Left cardiac atrium (tissue), 4 donors: Measurements from ENCODE around the gene RUFY2. TPM values are rescaled to one million over a fixed set of nuclear protein-coding genes. Genes with fewer than 3 reads are reported as not detected.
"Not testable (repeated sequence)": the region's sequence is repeated elsewhere in the genome, so short reads cannot be mapped to it uniquely, and the experiment has no call there.

Source experiments
- ATAC-seq, 2 donors: fragments of 200-7000 bp; cut with Tn5 transposase; one replicate each; pipeline ENCODE4 v1.9.1; 2020; ENCODE audit warnings: mild to moderate bottlenecking in 2 of 2, moderate library complexity in 2 of 2
- DNase-seq: peaks from one replicate; pipeline ENCODE4 v3.0.0-alpha.2; 2020
- intact Hi-C, 2 donors: fragments of 100-400 bp; cut with DNase I; formaldehyde crosslinking; loops; one replicate each; pipeline versions ENCODE4 v1.14.1 to v1.15.1; 2022 to 2023
- total RNA-seq, 2 donors: library from RNA; stranded (reverse); fragmentation: NEBNext Ultra II Directional; extraction: Animal tissue kit (Norgen Biotek cat#: 25700); gene quantifications; one replicate each; pipeline ENCODE4 v1.2.1, GENCODE V29; 2021
- donor health status: DM: no; HTN: yes; CAD: no.
- donor health status: DM: no; HTN: yes; CAD: no; lungs with severe emphysema.
- donor health status: DM: yes; HTN: yes; CAD: no.
- donor health status: Dilated cardiomyopathy.

RUFY2 gene
- total RNA-seq, 2 donors from 2014 or later, result 8.1 to 10.7 TPM

DNA sequence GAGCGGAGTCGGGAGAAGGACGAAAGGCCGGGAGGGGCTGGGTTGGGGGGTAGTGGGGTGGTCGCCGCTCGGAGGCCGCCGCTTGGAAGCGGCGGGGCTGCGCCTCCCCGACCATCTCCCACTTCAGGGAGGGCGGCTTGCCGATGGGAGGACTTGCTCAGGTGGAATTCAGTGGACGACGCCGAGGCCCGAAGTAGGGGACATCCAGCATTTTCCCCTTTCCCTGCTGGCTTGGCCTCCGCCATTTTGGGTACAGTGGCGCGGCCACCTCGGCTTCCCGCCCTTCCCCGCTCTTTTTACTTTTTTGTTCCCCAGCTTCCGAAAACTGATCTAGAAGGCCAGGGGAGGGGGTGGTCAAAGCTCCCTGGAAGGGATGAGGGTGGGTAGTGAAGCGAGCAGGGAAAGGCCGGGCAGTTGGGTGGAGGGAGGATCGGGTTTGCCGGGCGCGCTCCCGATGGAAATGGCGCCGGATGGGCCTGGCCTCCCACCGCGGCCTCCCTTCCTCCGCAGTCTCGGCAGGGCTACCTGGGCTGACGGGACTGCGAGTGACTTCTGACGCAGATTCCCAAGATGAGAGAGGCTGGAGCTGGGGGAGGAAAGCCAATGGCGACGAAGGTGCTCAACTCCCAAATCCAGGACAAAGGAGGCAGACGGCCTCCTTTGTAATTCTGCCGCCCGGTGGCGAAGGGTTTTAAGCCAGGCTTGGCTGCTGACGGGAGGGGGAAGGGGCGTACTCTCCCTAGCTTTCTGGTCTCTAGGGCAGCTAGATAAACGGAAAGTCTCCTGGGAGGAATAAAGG is 74.6 kb downstream of the RUFY2 start, which contains the start of gene PBLD:
Gene PBLD (minus strand): TSS at position 670 of the 799 bp plus-strand sequence. CDS start 26,084 bp downstream, outside the sequence.
- peak; percentile 38 to 56 for ATAC-seq
- intact Hi-C loops, result loop anchor here in 1 of 2 donors (10.0 kb wide), 1 partner anchor 258 kb away; the partner anchor contains the start of gene HERC4
- DNase-seq, result peak; percentile 79

DNA sequence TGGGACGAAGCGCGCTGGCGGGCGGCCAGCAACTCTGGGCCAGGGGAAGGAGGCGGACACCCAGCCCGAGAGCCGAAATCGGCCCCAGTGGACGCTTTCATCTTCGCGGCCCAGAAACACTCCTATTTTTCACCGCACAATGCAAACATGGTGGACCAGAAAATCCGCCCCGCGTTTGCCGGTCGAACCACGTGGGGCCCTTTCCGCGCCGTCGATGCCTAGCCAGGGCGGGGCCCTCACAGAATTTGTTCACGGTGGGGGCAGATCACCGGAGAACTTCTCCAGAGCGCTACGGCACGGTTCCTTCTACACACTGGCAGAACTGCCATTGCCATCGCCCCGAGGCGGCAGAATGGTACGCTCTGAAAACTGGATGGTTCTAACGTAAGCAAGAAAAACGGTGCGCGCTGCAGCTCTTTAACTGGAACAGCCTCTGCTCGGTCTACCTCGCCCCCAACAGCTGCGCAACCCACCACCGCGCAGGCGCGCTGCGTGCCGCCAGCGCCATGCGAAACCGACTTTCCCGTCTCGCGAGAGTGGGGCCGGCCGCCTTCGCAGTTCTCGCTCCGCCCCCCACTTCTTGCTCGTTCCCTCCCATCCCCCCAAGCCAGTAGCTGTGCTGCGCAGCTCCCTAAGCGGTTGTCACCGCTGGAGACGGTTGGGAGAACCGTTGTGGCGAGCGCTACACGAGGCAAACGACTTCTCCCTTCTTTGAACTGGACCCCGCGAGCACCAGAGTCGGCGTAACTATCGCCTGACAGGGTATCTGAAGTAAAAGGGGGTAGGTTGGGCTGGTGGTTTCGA is 75.4 kb downstream of the RUFY2 start, which contains the start of gene HNRNPH3:
Gene HNRNPH3 (plus strand): TSS at position 610 of the 804 bp plus-strand sequence. CDS start 5,158 bp downstream, outside the sequence.
- peak; percentile 93 for ATAC-seq
- intact Hi-C loops, result loop anchor here in 1 of 2 donors (10.0 kb wide), 1 partner anchor 257 kb away; the partner anchor contains the start of gene HERC4
- peak; percentile 98 for DNase-seq

DNA sequence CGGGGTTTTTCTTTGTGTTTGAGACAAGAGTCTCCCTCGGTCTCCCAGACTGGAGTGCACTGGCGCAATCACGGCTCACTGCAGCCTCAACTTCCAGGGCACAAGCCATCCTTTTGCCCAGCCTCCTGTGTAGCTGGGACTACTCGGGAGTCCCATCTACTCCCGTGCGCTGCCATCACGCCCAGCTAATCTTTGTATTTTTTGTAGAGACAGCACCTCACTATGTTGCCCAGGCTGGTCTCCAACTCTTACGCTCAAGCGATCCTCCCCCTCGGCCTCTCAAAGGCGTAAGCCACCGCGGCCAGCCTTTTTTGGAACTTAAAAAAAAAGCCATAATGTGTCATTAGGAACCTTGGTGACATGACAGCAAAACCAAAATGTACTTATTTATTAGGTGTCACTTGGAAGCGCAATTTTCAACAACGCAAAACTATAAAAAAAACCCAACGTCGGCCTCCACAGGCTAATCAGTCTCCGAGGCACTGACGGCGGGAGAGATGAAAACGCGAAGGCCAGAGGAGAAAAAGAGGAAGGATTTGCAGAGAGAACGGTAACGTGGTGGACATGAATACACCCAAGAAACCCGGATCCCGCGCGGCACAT is 76.1 kb downstream of the RUFY2 start:
- intact Hi-C loops, result loop anchor here in 1 of 2 donors (10.0 kb wide), 1 partner anchor 256 kb away; the partner anchor contains the start of gene HERC4
- DNase-seq, result peak; percentile 53
- peak; percentile 4 for ATAC-seq

DNA sequence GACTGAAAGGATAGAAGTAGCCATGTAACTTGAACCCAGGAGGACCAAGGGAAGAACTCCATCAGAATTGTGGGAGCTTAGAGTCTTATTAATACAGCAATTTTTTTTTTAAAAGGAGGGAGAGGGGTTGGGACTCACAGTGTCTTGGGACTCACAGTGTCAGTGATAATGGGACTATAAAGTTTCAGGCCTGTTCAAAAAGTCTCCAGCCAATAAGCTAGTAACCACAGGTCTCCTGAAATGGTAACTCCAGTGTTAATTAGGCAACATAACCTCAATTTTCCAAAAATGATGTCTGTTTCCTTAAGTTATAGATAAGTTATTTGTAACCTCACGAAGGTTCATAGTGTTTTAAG is 77.6 kb downstream of the RUFY2 start:
- ATAC-seq (no peak), DNase-seq (no peak)
- intact Hi-C loops, result no loop called here

DNA sequence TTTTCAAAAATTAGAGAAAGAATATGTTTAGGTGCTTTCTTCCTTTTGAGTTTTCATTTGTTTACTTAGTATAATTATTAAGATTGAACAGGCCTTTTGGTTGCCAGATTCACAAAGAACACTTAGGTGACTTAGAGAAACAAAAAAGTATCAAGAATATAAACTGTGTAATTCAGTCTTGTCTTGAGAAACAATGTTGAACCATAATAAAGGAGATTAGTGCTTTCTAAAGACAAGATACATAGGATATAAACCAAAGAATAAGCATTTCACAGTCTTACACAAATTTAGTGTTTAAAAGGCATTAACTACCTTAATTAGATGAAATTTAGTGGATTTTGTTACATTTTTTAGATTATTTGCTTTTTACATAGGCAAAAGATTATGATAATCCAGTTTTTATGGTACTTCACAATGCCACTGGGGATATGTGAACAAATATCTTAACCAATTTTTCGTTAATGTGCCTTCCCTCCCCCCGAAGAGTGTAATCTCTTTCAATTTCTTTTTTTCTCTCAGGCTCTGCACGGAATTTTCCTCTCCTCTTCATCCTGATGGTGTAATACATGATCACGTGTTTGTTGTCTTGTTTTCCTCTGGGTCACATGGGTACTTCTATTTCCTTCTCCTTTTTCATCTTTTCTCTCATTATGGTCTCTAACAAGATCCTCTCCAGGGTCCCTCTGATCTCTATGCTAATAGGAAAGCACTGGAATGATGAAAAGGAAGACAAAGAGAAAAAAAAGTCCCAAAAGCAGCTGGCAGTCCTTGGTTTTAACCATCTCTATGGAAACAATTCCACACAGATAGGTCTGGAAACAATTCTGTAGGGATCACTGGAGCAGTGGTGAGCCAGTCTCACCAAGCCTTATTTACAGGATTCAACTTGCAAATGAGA is 78.9 kb downstream of the RUFY2 start:
- intact Hi-C loops, result no loop called here
- ATAC-seq (no peak), DNase-seq (no peak)

DNA sequence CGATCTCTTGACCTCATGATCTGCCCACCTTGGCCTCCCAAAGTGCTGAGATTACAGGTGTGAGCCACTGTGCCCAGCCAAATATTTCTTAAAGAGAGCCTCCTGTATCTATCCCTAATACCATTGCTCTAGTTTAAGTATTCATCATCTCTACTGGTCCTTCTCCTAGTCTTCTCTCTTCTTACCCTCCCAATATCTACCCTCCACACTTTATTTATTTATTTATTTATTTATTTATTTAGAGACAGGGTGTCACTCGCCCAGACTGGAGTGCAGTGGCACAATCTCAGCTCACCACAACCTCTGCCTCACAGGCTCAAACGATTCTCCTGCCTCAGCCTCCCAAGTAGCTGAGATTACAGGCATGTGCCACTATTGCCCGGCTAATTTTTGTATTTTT is 82.7 kb downstream of the RUFY2 start:
- DNase-seq, ATAC-seq, intact Hi-C loops: not testable (repeated sequence)

DNA sequence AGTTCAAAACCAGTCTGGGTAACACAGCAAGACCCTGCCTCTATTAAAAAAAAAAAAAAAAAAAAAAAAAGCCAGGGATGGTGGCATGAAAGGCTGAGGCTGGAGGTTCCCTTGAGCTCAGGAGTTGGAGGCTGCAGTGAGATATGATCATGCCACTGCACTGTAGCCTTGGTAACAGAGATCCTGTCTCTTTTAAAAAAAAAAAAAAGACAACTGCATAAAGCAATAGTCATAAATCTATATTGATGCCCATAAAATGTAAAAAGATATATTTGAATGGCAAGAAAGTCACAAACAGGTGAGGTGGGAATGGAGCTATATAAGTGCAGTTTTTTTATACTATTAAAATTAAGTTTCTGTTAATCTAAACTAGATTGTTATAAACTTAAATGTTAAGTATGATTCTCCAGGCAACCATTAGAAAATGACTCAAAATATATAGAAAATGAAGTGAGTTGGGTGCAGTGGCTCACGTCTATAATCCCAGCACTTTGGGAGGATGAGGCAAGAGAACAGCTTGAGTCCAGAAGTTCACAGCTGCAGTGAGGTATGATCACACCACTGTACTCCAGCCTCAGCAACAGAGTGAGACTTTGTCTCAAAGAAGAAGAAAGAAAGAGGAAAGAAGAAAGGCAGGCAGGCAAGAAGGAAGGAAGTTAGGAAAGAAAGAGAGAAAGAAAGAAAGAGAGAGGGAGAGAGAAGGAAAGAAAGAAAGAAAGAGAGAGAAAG is 88.6 kb downstream of the RUFY2 start:
- DNase-seq, result no peak
- no peak for ATAC-seq
- intact Hi-C loops, result no loop called here

DNA sequence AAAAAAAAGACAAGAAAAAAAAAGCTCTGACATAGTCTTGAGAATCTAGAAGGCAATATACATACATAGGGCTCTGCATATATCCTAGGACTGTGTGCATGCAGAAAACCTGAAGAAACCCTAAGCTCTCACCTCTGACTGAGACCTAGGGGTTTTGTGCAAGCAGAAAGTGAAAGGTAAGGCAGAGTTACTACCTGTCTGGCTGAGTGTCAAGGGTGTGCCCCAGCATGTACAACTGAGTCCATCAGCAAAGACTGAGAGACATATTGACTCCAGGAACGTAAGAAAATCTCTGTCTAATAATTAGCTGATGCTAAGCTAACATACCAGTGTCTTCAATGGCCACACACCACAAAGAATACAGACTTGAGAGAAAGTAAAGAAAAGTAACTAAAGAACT is 91.5 kb downstream of the RUFY2 start:
- no peak for DNase-seq
- ATAC-seq, result no peak
- intact Hi-C loops, result no loop called here

DNA sequence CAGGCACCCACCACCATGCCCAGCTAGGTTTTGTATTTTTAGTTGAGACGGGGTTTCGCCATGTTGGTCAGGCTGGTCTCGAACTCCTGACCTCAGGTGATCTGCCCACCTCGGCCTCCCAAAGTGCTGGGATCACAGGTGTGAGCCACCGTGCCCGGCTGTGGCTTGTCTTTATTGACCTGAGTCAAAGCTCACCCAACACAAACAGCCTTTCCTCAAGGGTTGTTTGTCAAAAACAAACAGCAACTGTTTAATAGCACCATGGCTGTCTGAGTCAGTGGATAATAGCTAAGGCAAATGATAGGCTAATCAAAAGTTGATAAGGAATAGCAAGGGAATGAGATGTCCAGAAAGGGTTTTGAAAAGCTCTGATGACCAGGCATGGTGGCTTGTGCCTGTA is 92.1 kb downstream of the RUFY2 start:
- intact Hi-C loops, DNase-seq, ATAC-seq: not testable (repeated sequence)

DNA sequence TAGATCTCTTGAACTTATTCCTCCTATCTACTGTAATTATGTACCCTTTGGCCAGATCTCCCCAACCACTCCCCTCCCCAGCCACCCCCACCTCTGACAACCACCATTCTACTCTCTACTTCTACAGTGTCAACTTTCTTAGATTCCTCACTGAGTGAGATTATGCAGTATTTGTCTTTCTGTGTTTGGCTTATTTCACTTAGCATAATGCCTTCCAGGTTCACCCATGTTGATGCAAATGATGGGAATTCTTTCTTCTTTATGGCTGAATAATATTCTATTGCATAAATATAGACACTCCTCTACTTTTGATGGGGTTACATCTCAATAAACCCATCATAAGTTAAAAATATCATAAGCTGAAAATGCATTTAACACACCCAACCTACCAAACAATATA is 96.5 kb downstream of the RUFY2 start:
- no peak for DNase-seq
- no peak for ATAC-seq
- intact Hi-C loops, result no loop called here

DNA sequence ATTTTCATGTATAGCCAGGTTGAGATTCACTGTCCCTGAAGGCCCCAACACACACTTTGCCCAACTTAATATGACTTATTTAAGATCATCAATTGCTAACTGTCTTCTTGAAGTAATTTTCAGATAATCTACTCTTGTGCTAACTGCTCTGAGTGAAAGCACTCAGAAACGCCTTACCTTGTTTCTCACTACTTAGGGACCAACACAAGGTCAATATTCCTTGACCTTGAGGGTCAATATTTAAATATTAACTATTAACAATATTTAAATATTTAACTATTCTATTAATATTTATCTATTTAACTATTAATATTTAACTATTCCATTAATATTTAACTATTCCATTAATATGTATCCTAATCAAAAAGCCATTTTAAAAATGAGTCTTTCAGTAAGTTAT is 101.2 kb downstream of the RUFY2 start:
- intact Hi-C loops, result loop anchor here in 1 of 2 donors (10.0 kb wide), 1 partner anchor 91 kb away; no protein-coding TSS in a partner anchor

DNA sequence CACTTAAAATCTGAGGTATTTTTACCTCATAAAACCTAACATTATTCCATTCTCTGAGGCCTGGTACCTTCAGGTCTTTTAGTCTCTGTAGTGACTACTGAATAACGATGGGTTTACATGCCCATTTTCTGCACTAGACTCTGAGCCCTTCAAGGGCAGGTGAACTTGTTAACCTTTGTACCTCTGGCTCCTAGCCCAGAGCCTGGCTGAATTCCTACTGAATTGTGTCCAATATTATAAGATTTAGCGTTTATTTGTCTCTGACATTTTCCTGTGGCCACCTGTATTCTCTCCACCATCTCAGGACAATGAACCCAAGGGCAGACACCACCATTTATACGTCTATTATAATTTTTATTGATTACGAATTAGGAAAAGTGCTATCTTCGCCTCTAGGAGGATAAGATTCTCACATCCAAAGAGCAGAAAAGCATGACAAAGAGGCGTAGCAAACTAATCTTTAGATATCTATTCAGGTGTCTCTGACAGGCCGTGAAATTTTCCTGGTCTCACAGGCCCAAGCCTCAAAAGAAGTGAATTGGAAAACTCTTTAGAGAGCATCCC is 103.1 kb downstream of the RUFY2 start:
- intact Hi-C loops, result loop anchor here (5.0 to 10.0 kb wide), 3 partner anchors 72 to 92 kb away; partner anchors contain the start of gene ATOH7 (in 1 of the 2)
- no peak for DNase-seq
- no peak for ATAC-seq

More for the DNA sequence above, 101.2 kb downstream of the RUFY2 start:
- DNase-seq (no peak), ATAC-seq (no peak)

DNA sequence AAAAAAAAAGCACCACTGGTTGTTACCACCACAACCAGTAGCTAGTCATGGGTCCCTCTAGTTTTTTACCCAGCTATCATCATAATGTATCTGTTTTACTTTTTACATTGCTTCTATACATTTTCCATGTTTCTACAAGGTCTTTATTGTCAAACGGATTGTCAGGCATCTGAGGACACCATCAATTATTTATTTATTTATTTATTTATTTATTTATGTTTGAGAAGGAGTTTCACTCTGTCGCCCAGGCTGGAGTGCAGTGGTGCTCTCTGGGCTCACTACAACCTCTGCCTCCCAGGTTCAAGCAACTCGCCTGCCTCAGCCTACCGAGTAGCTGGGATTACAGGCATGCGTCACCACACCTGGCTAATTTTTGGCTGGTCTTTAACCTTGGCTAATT is 104.2 kb downstream of the RUFY2 start:
- intact Hi-C loops, result loop anchor here (5.0 to 10.0 kb wide), 3 partner anchors 71 to 91 kb away; partner anchors contain the start of gene ATOH7 (in 1 of the 2)
- no peak for ATAC-seq
- DNase-seq, result no peak

DNA sequence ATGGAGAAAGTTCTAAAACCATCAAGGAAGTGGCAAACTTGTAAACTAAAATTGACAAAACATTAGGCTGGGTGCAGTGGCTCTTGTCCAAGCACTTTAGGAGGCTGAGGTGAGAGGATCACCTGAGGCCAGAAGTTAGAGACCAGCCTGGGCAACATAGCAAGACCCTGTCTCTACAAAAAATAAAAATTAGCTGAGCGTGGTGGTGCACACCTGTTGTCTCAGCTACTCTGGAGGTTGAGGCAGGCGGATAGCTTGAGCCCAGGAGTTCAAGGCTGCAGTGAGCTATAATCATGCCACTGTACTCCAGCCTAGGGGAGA is 104.6 kb downstream of the RUFY2 start:
- ATAC-seq (peak in 1 of 2 donors; percentile 23), DNase-seq (no peak)
- intact Hi-C loops, result loop anchor here (5.0 to 10.0 kb wide), 3 partner anchors 70 to 90 kb away; partner anchors contain the start of gene ATOH7 (in 1 of the 2)

DNA sequence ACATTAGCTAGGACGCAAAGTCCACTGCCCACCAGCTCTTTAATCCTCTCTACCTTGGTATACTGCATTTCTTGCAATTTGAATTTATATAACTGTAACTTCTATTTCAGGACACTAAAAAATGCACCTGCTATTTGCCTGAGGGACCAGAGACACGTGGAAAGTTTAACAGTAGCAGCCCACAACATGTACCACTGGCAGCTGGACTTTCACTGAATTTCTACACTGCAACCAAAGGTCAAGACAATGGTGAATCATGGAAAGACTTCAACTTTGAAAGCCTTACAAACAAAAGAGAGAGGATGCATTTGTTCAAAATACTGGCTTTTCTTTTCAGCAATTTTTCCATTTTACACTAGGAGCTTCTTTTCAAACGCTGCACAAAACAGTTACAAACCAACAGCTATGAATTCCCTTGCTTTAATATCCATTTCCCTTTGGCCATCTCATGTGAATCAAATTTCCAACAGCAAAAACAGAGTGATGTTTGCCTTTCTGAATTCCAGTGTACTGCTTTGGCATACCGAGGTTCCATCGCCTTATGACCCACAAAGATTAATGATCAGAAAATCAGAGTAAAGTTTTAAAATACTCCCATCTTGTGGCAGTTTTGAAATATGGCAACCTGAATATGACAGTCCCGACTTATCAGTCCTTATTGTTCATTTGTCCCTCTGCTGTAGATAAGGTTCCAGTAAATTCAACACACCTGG is 105.1 kb downstream of the RUFY2 start:
- DNase-seq (no peak), ATAC-seq (peak; percentile 60 to 68)
- intact Hi-C loops, result loop anchor here (5.0 to 10.0 kb wide), 3 partner anchors 70 to 90 kb away; partner anchors contain the start of gene ATOH7 (in 1 of the 2)

DNA sequence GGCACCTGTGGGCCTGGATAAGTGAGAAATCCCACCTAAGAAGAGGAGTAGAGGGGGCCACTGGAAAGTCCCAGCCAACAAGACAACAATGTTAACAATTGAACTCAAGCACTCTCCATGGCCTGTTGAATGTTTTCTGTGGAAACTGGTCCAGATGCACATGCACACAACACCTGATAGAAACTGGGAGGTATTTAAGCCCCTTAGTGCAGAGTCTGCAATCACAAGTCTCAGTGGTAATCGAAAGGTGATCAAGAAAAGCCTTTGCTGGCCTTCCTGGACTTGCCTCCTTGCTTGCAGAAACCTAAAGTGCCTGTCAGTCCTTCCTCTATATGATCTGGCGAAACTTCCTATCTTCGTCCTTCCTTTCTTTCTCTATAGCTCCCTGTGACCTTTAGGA is 105.8 kb downstream of the RUFY2 start:
- intact Hi-C loops, result loop anchor here (5.0 to 10.0 kb wide), 3 partner anchors 69 to 89 kb away; partner anchors contain the start of gene ATOH7 (in 1 of the 2)
- DNase-seq (no peak), ATAC-seq (no peak)
